Activated T-helper 1 cell treated with anti-CD3 and anti-CD28 coated beads, Interleukin-12 subunit alpha, Interleukin-12 subunit beta, Interleukin-2, Interleukin-4 antibody, amounts not matched to agents 30 ng/mL and 10 ng/mL and 1 ng/mL, durations not matched to agents 14 hours and 24 hours and 36 hours (primary cell): ENCODE results near the gene AANAT. TPM values are rescaled to one million over a fixed set of nuclear protein-coding genes. Genes with fewer than 3 reads are reported as not detected.

Source experiments
- DNase-seq: peaks from one replicate; pipeline ENCODE4 v3.0.0; 2021; ENCODE audit warnings: low spot score
- H3K27ac Mint-ChIP-seq: one replicate; pipeline ENCODE4 v1.8.0; 2021; ENCODE audit warnings: mild to moderate bottlenecking, mixed read lengths
- H3K27me3 Mint-ChIP-seq: one replicate; pipeline ENCODE4 v1.8.0; 2022; ENCODE audit warnings: mild to moderate bottlenecking, moderate library complexity, mixed read lengths; ENCODE audit not compliant: insufficient read depth
- H3K36me3 Mint-ChIP-seq: one replicate; pipeline ENCODE4 v1.8.0; 2021; ENCODE audit warnings: low read depth, mixed read lengths
- H3K4me1 Mint-ChIP-seq: one replicate; pipeline ENCODE4 v1.8.0; 2021; ENCODE audit warnings: low read depth, mixed read lengths
- H3K4me3 Mint-ChIP-seq: one replicate; pipeline ENCODE4 v1.8.0; 2021; ENCODE audit warnings: mild to moderate bottlenecking, moderate library complexity, mixed read lengths
- H3K9me3 Mint-ChIP-seq: one replicate; pipeline ENCODE4 v1.8.0; 2021; ENCODE audit warnings: mixed read lengths
- intact Hi-C: fragments of 100-400 bp; cut with micrococcal nuclease; formaldehyde crosslinking; loops from one replicate; pipeline ENCODE4 v1.15.1; 2024
- total RNA-seq: library from RNA; stranded (reverse); gene quantifications from 2 replicates; pipeline ENCODE4 v1.2.3, GENCODE V29; 2022

Gene AANAT
- total RNA-seq, 1 donor from 2014 or later = not detected

- peaks cover under 1% of the 10 kb centered on the region for H3K4me1 Mint-ChIP-seq
These were observed 9.3 kb downstream of the AANAT start for GRCh38 chr17:76476736-76477135.

GRCh38 chr17:76477576-76477975 lies 10.2 kb downstream of the AANAT start:
- no peak overlapping the region for H3K27ac Mint-ChIP-seq
- intact Hi-C loops = no loop called here
- H3K4me1 Mint-ChIP-seq = peaks cover 5% of the 10 kb centered on the region
- H3K36me3 Mint-ChIP-seq = peaks cover 28% of the 10 kb centered on the region
- no peaks in the 10 kb centered on the region for H3K27me3 Mint-ChIP-seq
- DNase-seq = no peak
- no peaks in the 10 kb centered on the region for H3K9me3 Mint-ChIP-seq
- H3K4me3 Mint-ChIP-seq = no peak overlapping the region

More at GRCh38 chr17:76476736-76477135, 9.3 kb downstream of the AANAT start:
- Mint-ChIP-seq H3K36me3 (peaks cover 25% of the 10 kb centered on the region), H3K9me3 (no peaks in the 10 kb centered on the region), H3K4me3 (no peak overlapping the region), H3K27ac (no peak overlapping the region), H3K27me3 (no peaks in the 10 kb centered on the region)
- DNase-seq = no peak
- intact Hi-C loops = no loop called here

- Mint-ChIP-seq H3K4me3 (no peak overlapping the region), H3K27ac (no peak overlapping the region), H3K9me3 (no peaks in the 10 kb centered on the region), H3K4me1 (peaks cover 5% of the 10 kb centered on the region), H3K36me3 (peaks cover 24% of the 10 kb centered on the region), H3K27me3 (no peaks in the 10 kb centered on the region)
- intact Hi-C loops = no loop called here
- no peak for DNase-seq
These were observed 10.7 kb downstream of the AANAT start for GRCh38 chr17:76478097-76478496.

- intact Hi-C loops = no loop called here
- peaks cover 5% of the 10 kb centered on the region for H3K4me1 Mint-ChIP-seq
These were observed 11.5 kb downstream of the AANAT start for GRCh38 chr17:76478730-76479514.

GRCh38 chr17:76479515-76480060 lies 12.2 kb downstream of the AANAT start:
- no peak for DNase-seq
- no peaks in the 10 kb centered on the region for H3K27me3 Mint-ChIP-seq
- no peaks in the 10 kb centered on the region for H3K9me3 Mint-ChIP-seq
- no peak overlapping the region for H3K4me3 Mint-ChIP-seq
- intact Hi-C loops = no loop called here
- peaks cover 31% of the 10 kb centered on the region for H3K36me3 Mint-ChIP-seq
- H3K27ac Mint-ChIP-seq = no peak overlapping the region
- H3K4me1 Mint-ChIP-seq = peaks cover 8% of the 10 kb centered on the region

More at GRCh38 chr17:76478730-76479514, 11.5 kb downstream of the AANAT start:
- peaks cover 26% of the 10 kb centered on the region for H3K36me3 Mint-ChIP-seq
- no peaks in the 10 kb centered on the region for H3K9me3 Mint-ChIP-seq
- no peak for DNase-seq
- no peak overlapping the region for H3K4me3 Mint-ChIP-seq
- no peaks in the 10 kb centered on the region for H3K27me3 Mint-ChIP-seq
- no peak overlapping the region for H3K27ac Mint-ChIP-seq

GRCh38 chr17:76480632-76481031 lies 13.2 kb downstream of the AANAT start:
- H3K27ac Mint-ChIP-seq = no peak overlapping the region
- intact Hi-C loops = no loop called here
- H3K4me3 Mint-ChIP-seq = no peak overlapping the region
- no peak for DNase-seq
- H3K9me3 Mint-ChIP-seq = no peaks in the 10 kb centered on the region
- H3K36me3 Mint-ChIP-seq = peaks cover 30% of the 10 kb centered on the region
- H3K4me1 Mint-ChIP-seq = peaks cover 11% of the 10 kb centered on the region
- no peaks in the 10 kb centered on the region for H3K27me3 Mint-ChIP-seq

- Mint-ChIP-seq H3K27ac (no peak overlapping the region), H3K27me3 (no peaks in the 10 kb centered on the region), H3K4me1 (peaks cover 11% of the 10 kb centered on the region), H3K36me3 (peaks cover 32% of the 10 kb centered on the region), H3K9me3 (no peaks in the 10 kb centered on the region), H3K4me3 (no peak overlapping the region)
- no peak for DNase-seq
- intact Hi-C loops = no loop called here
These were observed 13.8 kb downstream of the AANAT start for GRCh38 chr17:76481071-76481655.

GRCh38 chr17:76484228-76484725 lies 16.9 kb downstream of the AANAT start:
- no peak for DNase-seq
- H3K4me3 Mint-ChIP-seq = no peak overlapping the region
- H3K4me1 Mint-ChIP-seq = peaks cover 11% of the 10 kb centered on the region
- no peak overlapping the region for H3K27ac Mint-ChIP-seq
- peaks cover 31% of the 10 kb centered on the region for H3K36me3 Mint-ChIP-seq
- no peaks in the 10 kb centered on the region for H3K27me3 Mint-ChIP-seq
- intact Hi-C loops = no loop called here
- no peaks in the 10 kb centered on the region for H3K9me3 Mint-ChIP-seq

GRCh38 chr17:76485569-76485968 lies 18.2 kb downstream of the AANAT start:
- intact Hi-C loops = no loop called here
- Mint-ChIP-seq H3K27ac (no peak overlapping the region), H3K4me3 (no peak overlapping the region), H3K4me1 (peaks cover 13% of the 10 kb centered on the region), H3K27me3 (no peaks in the 10 kb centered on the region), H3K9me3 (no peaks in the 10 kb centered on the region), H3K36me3 (peaks cover 30% of the 10 kb centered on the region)
- no peak for DNase-seq

GRCh38 chr17:76487451-76488192 lies 20.2 kb downstream of the AANAT start:
- H3K27me3 Mint-ChIP-seq = no peaks in the 10 kb centered on the region
- intact Hi-C loops = no loop called here
- H3K9me3 Mint-ChIP-seq = no peaks in the 10 kb centered on the region
- H3K4me3 Mint-ChIP-seq = no peak overlapping the region
- no peak overlapping the region for H3K27ac Mint-ChIP-seq
- no peak for DNase-seq
- H3K36me3 Mint-ChIP-seq = peaks cover 22% of the 10 kb centered on the region
- peaks cover 28% of the 10 kb centered on the region for H3K4me1 Mint-ChIP-seq

- Mint-ChIP-seq H3K27me3 (no peaks in the 10 kb centered on the region), H3K36me3 (peaks cover 13% of the 10 kb centered on the region), H3K9me3 (no peaks in the 10 kb centered on the region), H3K4me1 (peaks cover 37% of the 10 kb centered on the region), H3K27ac (peak overlapping the region; percentile 70), H3K4me3 (no peak overlapping the region)
- DNase-seq = no peak
- intact Hi-C loops = no loop called here
These were observed 22.8 kb downstream of the AANAT start for GRCh38 chr17:76490112-76490710.

GRCh38 chr17:76491271-76492122 lies 24.1 kb downstream of the AANAT start:
- Mint-ChIP-seq H3K36me3 (peaks cover 9% of the 10 kb centered on the region), H3K9me3 (no peaks in the 10 kb centered on the region), H3K27ac (peak overlapping the region; percentile 95), H3K27me3 (no peaks in the 10 kb centered on the region), H3K4me3 (peak overlapping the region; percentile 85), H3K4me1 (peaks cover 45% of the 10 kb centered on the region)
- intact Hi-C loops = loop anchor here (2.0 kb wide), 2 partner anchors 39 to 109 kb away; partner anchors contain the start of gene UBE2O
- peak; percentile 37 for DNase-seq
